Cardiac fibroblast (primary cell): ENCODE data around the gene FAM200B.

Experiments used
- DNase-seq, 2 donors: peaks; one replicate each; pipeline versions ENCODE4 v3.0.0 to v3.0.0-alpha.2; 2010; ENCODE audit warnings: low read depth in 2 of 2
- H3K4me3 ChIP-seq, 2 donors: replicated peaks in 1 of 2; 1 replicate in 1 of 2; 2 replicates in 1 of 2; pipeline ENCODE4 v1.5.1; 2011; ENCODE audit warnings: low read depth in 2 of 2, low read length in 2 of 2, mild to moderate bottlenecking in 2 of 2, moderate library complexity in 1 of 2
- CTCF ChIP-seq: IDR thresholded peaks from one replicate; pipeline ENCODE4 v1.5.1; 2011; ENCODE audit warnings: low read depth, mild to moderate bottlenecking, low read length, inconsistent platforms

FAM200B gene

GRCh38 chr4:15702941-15703403 is 21.3 kb downstream of the FAM200B start, which contains the start of gene BST1:
BST1 (plus strand) TSS chr4:15703065; CDS start chr4:15703145, 80 bp downstream.
- DNase-seq: peak; percentile 63
- peak within 1 kb of the TSS; percentile 50 to 57 for H3K4me3 ChIP-seq
- no peak for TF ChIP-seq CTCF

- peak overlapping the region; percentile 50 to 57 for H3K4me3 ChIP-seq
- TF ChIP-seq CTCF: no peak
- no peak for DNase-seq
Measured at GRCh38 chr4:15703439-15703838, 21.8 kb downstream of the FAM200B start.

- DNase-seq: no peak
- TF ChIP-seq CTCF: no peak
- no peak overlapping the region for H3K4me3 ChIP-seq
Measured at GRCh38 chr4:15704129-15704528, 22.5 kb downstream of the FAM200B start.

- peak in 1 of 2 donors; percentile 35 for DNase-seq
- TF ChIP-seq CTCF: no peak
- H3K4me3 ChIP-seq: no peak overlapping the region
Measured at GRCh38 chr4:15706646-15707362, 25.2 kb downstream of the FAM200B start.

GRCh38 chr4:15707363-15707715 is 25.7 kb downstream of the FAM200B start:
- DNase-seq: peak in 1 of 2 donors; percentile 40
- H3K4me3 ChIP-seq: no peak overlapping the region
- no peak for TF ChIP-seq CTCF

GRCh38 chr4:15711762-15712161 is 30.1 kb downstream of the FAM200B start:
- no peak for DNase-seq
- H3K4me3 ChIP-seq: no peak overlapping the region
- no peak for TF ChIP-seq CTCF
